Measurements from ENCODE around the gene PHYH.
"Not testable (repeated sequence)": the region's sequence is repeated elsewhere in the genome, so short reads cannot be mapped to it uniquely, and the experiment has no call there.

PHYH gene

DNA sequence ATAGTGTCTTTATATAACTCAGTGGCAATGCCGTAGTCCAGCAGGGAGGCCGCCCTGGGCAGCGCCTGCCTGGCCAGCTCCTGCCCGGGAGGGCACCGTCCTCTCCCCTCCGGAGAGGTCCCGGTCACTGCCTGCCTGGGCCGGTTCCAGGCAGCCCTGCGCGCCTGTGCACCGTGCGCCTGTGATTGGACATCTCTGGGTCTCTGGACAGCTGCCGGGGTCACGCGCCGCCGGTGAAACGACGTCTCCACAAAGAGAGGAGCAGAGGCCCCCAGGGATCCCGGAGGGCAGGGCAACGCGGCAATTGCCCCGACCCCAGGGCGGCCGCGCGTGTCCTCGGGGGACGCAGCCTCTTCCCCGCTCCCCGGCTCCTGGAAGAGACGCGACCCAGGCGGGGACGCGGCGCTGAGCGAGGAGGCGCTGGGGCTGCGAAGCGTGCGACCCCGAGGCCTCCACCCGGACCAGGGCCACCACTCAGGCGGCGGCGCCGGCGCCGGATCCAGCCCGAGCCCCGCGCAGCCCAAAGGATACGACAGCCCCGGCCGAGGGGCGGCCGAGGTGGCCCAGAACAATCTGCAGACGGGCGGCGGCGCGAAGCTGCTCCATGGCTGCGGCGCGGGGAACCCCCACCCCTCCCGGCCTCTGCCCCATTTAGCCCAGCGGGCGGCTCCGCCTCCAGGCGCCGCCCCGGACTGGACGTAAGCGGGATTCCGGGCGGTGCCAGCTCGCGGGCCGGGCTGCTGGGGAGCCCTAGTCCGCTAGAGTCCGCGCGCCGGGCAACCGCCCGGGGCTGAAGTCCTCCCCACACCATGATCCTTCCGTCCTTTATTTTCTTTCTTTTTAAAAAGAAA, at the start of gene PHYH:
Gene PHYH, minus strand, starts transcription at position 628 of the 851 bp plus-strand sequence. Its CDS starts 22 bp downstream, at position 606.
- DNase-seq (ENCODE audit: low spot score): peak; percentile 89

DNA sequence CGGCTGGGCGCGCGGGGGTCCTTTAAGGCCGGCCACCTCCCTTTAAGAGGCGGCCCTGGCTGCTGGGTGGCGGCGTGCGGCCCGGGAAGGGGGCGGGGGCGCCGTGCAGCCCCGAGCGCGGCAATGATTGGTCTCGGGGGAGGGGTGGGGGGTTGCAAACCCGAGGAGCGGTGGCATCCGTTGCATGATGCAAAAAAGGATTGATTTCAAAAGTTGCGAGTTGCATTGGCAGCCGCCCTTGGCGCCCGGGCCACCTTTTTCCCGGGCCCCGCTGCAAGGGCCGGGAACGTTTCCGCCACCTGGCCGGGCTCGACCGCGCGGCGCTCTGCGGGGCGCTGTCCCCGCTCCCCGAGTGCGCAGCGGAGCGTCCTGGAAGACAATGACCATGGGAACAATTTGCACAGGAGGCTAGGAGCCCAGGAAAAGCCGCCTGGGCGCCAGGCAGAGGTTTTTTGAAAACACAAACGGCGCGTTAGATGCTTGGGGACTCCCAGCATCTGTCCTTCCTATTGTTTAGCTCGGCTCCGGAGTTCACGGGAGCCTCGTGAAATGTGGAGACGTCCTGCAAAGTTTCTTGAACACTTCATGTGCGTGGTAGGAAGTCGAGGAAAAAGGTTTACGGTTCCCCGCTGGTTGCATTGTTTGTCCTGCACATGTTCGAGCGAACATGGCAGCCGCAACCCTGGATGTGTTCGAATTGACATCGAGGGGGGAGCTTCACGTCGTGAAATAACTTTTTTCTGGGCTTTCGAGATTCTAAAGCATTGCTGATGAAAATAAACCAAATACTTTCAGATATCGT, 48.6 kb upstream of the PHYH start, which contains the start of gene SEPHS1:
Gene SEPHS1, minus strand, starts transcription at position 78 of the 802 bp plus-strand sequence. CDS start 3,343 bp downstream, outside the sequence.
- DNase-seq (ENCODE audit: low spot score): peak; percentile 74

DNA sequence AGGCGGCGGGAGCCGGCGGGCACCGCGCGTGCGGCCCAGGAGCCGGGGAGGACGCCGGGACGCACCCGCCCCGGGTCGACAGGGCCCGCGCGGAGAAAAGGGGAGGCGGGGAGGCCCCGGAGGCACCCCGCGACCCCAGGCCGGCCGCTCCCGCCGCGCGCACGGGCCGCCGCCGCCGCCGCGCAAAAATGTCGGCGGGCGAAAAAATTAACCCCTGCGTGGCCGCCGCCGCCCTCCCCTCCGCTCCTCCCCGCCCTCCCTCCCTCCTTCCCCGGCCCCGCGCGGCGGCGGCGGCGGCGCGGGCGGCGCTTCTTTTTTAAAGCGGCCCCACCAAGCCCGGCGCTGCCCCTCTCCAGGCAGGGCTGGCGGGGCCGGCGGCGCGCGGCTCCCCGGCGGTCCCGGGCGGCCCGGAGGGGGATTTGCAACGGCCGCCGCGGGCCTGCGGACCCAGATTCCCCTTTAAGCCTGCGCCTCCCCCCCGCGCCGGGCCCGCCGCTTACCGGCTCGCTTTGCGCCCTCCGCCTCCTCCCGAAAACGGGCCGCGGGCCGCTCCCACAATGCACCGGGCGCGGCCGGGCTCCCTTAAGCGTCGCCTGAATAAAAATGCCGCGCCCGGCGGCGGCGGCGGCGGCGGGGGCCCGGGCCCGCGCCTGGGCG, 47.8 kb upstream of the PHYH start:
- peak; percentile 66 for DNase-seq (ENCODE audit: low spot score)

DNA sequence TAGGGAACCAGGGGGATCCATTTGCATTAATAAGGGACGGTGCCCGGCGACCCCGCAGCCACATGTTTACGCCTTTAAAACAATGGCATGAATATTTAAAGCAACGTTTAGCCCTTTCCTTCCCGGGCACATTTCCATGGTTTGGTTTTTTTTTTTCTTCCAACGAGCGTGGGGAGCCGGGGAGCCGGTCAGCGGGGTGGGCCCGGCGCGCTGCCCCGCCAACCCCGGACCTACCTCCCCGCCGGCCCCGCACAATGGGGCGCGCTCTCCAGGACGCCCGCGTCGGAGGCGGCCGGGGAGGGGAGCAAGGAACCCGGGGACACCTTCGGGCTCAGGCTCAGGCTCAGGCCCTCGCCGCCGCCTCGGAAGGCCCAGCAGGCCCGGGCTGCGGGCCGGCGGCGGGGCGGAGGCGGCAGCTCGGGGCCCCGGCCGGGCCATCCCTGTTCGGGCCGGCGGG, 47.2 kb upstream of the PHYH start:
- peak; percentile 22 for DNase-seq (ENCODE audit: low spot score)

DNA sequence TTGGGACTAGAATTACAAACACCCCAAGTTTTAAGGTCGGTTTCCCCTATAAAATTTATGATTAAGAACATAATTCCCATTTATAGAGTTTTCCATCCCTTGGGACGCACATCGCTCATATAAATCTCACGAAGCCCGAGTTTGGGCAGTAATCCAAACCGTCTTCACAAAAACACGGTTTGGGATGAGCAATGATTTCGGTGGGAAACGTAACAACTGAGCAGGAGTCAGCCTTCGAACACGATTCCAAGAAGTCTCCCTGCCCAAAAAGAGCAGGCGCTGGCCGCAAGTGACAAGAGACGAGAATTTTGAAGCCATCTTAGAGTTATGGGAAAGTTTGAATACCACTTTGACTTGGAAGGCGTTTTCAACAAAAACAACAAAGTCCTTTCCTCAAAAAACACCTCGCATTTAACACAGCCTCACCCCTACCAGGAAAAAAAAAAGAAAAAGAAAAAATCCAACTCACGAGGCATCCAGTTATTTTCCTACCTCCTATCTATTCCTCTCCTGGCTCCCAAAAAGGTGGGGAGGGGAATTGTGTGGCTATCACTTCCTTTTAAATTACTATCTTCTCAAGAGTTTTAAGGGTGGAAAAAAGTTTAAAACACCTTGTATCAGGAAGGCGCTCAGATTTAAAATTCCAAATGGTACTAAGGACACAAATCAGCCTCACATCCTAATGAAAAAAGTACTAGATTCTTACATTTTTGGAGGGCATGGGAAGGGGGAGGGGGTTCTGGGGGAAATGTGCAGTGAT, 46.6 kb upstream of the PHYH start:
- peak; percentile 39 for DNase-seq (ENCODE audit: low spot score)

DNA sequence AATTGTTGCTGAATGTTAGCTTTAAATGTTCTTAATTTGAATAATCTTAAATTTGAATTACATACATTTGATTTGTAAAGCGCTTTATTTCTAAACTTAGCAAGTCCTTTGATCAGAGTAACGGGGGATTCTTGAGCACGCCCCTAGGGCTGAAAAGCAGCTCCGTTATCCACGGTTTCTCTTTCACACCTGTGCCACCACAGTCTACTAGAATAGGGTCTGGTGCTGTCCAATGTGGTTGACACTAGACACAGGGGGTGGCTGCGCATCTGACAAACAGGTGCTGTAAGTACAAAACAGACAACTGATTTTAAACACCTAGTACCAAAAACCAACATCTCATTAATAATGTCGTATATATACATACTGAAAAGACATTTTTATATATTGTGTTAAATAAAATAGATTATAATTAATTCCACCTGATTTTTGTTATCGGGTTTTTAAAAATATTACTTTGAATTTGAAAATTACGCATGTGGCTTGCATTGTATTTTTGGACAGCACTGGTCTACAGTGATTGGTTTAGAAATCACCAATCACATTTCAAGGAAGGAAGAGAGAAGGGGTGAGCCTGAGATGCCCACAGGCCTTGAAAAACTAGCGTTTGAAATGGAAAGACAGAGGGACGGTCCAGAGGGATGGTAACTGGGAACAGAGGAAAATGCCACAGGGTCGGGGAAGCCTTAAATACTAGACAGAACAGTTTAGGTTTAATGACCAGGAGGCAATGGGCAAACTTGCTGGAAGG, 40.9 kb upstream of the PHYH start:
- DNase-seq (ENCODE audit: low spot score): peak; percentile 78

DNA sequence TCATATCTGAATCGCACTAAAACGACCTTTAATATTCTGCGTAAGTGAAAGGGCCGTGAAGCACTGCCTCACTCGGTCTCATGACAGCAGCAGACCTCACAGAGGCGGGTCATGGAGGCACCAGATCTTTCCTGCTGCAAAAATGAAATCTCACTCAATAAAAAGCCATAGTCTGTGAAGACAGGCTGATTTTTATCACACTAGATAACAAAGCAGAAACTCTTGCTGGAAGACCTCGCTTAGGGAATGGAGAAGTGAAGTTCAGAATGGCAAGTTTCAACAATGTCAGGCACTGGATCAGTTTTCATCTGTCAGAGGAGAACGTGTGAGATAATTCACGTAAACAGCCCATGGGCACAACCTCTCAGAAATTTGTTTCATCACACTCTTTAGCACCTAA, 40.2 kb upstream of the PHYH start:
- DNase-seq (ENCODE audit: low spot score): peak; percentile 36

DNA sequence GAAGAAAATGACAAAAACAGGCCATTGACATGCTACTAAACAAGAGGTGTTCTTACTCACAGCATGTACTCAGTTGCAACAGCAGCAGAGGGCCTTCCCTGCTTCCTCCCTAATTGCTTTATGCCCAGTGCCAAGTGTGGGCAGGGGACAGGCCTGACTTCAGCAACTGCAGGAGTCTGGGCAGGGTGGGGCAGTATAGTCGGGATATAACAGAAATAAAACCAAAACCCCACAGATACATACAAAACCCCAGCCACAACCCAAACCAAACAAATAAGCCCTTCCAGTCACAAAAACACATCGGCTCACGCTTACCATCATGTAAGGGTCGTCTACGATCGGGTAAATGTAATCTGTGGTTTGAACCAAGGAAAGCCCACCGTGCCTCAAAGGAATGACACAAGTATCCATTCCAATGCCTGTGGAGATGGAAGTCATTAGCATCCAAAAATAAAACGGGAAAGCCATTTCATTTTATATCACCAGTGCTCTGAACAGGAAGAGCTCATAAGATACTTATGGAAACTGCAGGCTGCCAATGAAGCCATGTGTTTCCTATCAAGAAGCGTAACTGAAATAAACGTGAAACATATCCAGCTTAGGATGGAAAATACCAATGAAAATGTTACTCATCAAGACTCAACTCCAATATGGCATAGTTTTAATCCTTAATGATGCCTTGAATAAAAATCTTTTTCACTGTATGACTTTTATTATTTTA, 38.7 kb upstream of the PHYH start:
- peak; percentile 34 for DNase-seq (ENCODE audit: low spot score)

DNA sequence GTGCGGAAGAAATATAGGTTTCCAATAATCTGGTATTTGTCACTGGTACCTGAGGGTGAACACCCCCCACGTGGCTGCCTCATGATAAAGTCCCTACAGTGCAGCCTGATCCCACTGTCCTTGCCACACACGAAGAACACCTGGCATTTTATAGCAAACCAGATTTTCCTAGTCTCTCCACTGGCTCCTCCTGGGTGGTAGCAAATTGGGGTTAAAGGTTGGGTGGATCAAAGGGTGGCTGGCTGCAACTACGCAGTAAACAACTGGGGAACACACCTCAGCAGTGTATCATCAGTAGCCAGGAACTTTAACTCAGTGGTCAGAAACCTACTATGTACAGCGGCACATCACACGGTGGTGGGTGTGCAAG, 37.9 kb upstream of the PHYH start:
- no peak for DNase-seq (ENCODE audit: low spot score)

DNA sequence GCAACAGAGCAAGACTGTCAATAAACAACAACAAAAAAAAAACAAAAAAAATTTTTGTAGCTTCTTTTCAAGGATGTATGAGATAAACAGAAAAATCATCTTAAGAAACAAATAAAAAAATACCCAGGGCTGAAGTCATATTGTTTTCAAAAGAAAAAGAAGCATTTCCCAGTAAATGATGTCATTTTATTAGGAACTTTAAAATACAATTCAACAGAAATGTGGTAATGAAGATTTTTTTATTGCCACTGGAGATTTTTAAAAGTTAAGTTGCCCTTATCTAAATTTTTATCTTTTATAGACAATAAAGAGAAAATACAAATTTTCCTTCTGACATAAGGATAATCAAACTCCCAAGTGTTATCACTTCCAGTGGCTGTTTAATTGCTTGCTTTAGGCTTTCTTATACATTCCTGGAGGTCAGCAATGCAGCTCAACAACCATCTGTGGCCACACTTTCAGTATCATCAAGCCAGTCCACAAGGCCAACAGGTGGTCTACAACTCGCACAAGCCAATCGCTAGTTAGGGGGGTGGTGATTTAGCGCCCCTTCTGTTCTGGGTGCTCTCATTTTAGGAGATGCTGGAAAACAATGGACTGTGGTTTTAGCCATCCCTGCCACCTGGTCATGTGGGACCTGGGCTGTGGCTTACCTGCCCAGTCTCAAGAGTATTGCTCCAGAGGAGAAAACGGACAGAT, 37.4 kb upstream of the PHYH start:
- no peak for DNase-seq (ENCODE audit: low spot score)

DNA sequence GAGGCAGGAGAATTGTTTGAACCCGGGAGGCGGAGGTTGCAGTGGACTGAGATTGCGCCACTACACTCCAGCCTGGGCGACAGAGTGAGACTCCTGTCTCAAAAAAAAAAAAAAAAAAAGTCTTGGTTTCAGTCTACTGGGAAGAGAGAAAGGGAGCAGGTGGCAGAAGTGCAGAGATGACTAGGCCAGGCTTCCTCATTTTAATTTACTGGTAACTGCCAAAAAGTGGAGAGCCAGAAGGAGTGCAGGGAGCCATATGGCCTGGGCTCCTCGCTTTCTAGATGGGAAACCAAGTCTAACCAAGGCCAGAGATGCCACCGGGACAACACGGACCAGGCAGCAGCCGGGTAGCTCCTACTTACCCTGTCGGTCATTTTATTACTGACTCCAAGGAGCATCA, 36.0 kb upstream of the PHYH start:
- DNase-seq (ENCODE audit: low spot score): peak; percentile 94

DNA sequence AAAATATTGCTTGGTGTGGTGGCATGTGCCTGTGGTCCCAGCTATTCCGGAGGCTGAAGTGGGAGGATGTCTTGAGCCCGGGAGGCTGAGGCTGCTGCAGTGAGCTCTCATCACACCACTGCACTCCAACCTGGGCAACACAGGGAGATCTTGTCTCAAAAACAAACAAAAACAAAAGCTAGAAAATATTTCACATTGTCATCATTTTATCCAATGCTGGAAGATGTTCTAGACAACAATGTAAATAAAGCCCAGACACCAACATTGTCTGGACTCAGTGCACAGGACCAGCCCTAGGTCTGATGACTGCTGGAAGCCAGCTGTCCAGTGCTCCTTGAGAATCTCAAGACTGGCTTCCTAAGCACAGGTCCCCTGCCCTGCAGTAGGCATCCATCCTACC, 34.7 kb upstream of the PHYH start:
- DNase-seq (ENCODE audit: low spot score): no peak

DNA sequence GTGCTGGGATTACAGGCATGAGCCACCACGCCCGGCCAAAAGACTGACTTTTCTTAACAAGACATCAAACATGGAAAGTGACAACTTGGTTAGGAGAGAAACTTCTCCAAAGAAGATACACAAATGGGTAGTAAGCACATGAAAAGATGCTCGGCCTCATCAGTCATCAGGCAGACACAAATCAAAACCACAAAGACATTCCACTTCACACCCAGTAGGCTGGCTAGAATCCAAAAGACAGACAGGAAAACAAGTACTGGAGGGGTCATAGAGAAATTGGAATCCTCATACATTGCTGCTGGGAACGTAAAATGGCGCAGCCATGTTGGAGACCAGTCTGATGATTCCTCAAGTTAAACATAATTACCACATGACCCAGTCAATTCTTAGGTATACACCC, 31.8 kb upstream of the PHYH start:
- DNase-seq (ENCODE audit: low spot score): no peak

DNA sequence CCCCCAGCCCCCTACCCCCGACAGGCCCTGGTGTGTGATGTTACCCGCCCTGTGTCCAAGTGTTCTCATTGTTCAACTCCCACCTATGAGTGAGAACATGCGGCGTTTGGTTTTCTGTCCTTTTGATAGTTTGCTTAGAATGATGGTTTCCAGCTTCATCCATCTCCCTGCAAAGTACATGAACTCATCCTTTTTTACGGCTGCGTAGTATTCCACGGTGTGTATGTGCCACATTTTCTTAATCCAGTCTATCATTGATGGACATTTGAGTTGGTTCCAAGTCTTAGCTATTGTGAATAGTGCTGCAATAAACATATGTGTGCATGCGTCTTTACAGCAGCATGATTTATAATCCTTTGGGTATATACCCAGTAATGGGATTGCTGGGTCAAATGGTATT, 31.1 kb upstream of the PHYH start:
- not testable (repeated sequence) for DNase-seq (ENCODE audit: low spot score)

DNA sequence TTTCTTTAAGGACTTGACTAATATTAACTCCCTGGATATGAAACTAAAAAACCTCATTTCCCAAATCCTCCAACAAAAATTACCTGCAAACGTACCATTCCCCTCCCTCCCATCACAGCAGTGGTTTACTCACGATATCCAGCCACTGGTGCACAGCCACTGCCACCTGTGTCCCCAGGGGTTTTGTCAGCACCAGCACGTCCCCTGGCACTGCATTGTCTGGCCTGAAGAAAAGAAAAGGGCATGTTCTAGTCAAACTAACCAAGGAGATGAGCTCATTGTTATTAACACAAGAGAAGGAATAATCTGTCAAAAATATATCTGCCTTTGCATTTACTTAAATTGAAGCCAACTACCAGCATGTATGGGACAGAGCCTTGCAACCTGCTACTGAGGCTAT, 29.7 kb upstream of the PHYH start:
- no peak for DNase-seq (ENCODE audit: low spot score)

DNA sequence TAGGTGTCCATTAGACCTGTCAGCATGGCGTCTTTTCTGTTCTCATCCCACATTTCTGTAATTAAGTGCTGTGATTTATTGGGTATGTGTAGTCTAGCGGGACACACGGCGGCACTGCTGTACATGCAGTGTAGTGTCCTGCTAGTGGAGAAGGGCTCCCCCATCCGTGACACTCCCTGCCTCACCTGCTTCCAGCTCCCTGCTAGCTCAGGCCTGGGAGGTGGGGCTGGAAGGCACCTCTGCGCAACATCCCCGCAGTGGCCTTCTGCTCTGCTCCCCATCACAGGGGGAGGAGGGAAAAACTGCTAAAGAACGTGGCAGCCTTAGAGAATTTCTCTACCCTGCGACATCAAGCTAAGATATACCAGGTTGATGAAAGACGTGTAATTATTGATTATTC, 28.7 kb upstream of the PHYH start:
- no peak for DNase-seq (ENCODE audit: low spot score)

DNA sequence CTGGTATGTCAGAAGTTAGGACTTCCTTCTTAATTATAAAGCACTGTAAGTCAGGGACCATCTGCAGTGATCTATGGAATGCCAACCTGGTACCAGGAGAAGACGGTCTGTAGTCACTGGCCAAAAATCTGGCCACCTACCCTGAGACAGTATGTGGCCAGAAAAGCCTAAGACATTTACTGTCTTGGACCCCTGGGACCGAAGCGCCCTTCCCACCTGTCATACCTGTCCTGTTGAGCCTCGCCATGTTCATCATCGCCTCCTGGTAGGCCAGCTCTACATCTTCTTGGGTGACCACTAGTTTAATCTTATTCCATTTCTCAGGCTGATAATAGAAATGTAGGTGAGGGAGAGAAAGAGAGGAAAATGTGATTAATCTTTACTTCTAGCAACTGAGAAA, 28.3 kb upstream of the PHYH start:
- no peak for DNase-seq (ENCODE audit: low spot score)

DNA sequence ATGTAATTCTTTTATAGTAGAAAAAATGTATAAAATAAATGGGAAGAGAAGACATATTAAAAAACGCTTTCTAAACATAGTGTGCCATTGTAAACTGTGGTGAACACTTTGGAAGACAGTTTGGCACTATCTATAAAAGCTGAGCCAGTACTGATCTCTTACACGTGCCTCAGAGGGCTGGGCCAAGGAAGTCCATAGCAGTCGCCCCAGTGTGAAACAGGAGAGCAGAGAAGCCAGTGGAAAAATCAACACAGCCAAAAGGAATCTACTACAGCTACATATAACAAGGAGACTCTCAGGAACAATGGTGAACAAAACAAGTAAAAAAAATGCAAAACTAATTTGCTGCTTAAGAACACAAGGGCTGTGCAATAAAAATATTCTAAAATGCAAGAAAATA, 27.7 kb upstream of the PHYH start:
- DNase-seq (ENCODE audit: low spot score): no peak

DNA sequence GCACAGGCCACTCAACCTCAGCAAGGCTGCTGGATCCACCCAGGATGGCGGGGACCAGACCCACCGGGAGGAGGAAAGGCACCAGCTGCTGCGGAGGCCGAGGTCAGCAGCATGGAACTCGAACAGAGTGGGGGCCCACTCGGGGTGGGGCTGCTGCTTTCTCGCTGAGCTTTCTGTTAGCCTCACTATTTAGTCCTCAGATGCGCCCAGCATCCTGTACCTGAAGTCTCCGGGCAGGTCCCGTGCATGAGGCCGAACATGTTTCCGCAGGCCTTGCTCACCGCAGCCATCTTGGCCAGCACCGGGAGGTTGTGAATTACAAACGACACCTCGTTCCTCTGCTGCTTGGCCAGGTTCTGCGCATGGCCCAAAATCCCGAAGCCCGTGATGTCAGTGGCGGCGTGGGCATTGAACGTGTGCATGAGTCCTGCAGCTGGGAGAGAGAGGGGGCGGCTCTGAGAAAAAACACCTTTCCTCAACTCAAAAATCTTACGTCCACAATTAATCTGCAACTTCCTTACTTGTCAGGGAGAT, 22.8 kb upstream of the PHYH start:
- DNase-seq (ENCODE audit: low spot score): no peak

All from cerebellar cortex (tissue), 1 donor.